HG02970 (cell line): ENCODE data around the gene EME2.

Experiments
- ATAC-seq: cut with Tn5 transposase; IDR thresholded peaks from one replicate; pipeline ENCODE4 v1.9.1; 2021; ENCODE audit warnings: mild to moderate bottlenecking, moderate library complexity, moderate number of reproducible peaks; ENCODE audit not compliant: unreplicated experiment, low FRiP score

Gene EME2

DNA sequence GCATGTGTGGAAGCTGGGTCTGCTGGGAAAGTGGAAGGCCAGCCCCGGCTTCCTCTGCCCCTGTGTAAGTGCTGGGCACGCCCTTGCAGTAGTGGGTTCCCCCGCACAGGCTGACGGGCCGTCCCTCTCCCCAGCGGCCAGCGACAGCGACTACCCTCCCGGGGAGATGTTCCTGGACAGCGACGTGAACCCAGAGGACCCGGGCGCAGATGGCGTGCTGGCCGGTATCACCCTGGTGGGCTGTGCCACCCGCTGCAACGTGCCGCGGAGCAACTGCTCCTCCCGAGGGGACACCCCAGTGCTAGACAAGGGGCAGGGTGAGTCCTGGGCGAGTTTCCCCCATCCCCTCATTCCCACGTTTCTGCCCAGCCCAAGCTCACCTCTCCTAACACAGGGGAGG, 6.8 kb upstream of the EME2 start:
- no peak for ATAC-seq

GRCh38 chr16:1766231-1766630, 6.4 kb upstream of the EME2 start:
- no peak for ATAC-seq

DNA sequence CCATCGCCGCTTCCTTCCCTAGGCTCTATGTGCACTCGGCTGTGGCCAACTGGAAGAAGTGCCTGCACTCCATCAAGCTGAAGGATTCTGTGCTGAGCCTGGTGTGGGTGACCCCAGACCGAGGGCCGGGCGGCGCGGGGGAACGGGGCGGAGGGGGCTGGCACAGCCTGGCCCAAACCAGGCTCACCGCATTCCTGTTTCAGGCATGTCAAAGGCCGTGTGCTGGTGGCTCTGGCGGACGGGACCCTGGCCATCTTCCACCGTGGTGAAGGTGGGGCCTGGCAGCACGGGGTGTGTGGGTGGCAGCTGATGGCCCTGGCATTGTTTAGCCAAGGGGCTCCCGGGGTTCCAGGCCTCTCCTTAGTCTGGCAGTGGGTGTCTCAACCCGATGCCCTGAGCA, 5.9 kb upstream of the EME2 start:
- no peak for ATAC-seq

DNA sequence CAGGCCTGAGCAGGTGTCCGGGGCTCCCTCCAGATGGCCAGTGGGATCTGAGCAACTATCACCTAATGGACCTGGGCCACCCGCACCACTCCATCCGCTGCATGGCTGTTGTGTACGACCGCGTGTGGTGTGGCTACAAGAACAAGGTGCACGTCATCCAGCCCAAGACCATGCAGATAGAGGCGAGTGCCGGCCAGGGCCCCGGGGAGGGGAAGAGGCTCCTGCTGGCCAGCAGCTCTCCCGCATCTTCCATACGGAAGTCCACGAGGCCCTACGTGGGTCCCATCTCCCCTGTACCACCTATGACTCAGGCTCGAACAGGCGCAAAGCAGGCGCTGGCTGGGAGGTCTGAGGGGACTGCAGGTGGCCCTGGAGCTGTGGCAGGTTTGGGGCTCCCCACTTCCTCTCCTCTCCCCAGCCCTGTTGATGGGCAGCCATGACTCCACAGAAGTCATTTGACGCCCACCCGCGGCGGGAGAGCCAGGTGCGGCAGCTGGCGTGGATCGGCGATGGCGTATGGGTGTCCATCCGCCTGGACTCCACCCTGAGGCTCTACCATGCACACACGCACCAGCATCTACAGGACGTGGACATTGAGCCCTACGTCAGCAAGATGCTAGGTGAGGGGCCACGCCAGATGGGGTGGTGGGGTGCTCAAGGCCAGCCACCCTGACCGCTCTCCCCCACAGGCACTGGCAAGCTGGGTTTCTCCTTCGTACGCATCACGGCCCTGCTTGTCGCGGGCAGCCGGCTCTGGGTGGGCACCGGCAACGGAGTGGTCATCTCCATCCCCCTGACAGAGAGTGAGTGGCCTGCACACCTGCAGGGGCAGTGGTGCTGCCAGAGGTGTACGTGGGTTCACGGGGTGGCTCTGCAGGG, 5.3 kb upstream of the EME2 start:
- ATAC-seq, result no peak

DNA sequence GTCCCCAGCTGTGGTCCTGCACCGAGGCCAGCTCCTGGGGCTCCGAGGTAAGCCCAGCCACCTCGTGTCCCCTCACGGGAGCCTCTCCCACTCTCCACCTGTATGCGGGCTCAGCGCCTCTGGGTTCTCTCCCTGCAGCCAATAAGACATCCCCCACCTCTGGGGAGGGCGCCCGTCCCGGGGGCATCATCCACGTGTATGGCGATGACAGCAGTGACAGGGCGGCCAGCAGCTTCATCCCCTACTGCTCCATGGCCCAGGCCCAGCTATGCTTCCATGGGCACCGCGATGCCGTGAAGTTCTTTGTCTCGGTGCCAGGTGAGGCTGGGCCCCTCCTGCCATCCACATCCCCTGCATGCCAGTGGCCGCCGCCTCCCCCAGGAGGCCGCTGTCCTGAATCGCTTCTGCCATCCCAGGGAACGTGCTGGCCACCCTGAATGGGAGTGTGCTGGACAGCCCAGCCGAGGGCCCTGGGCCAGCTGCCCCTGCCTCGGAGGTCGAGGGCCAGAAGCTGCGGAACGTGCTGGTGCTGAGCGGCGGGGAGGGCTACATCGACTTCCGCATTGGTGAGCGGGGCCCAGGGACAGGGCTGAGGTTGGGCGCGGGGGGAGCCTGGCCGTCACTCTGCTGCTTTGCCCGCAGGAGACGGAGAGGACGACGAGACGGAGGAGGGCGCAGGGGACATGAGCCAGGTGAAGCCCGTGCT, 4.4 kb upstream of the EME2 start:
- ATAC-seq, result no peak

DNA sequence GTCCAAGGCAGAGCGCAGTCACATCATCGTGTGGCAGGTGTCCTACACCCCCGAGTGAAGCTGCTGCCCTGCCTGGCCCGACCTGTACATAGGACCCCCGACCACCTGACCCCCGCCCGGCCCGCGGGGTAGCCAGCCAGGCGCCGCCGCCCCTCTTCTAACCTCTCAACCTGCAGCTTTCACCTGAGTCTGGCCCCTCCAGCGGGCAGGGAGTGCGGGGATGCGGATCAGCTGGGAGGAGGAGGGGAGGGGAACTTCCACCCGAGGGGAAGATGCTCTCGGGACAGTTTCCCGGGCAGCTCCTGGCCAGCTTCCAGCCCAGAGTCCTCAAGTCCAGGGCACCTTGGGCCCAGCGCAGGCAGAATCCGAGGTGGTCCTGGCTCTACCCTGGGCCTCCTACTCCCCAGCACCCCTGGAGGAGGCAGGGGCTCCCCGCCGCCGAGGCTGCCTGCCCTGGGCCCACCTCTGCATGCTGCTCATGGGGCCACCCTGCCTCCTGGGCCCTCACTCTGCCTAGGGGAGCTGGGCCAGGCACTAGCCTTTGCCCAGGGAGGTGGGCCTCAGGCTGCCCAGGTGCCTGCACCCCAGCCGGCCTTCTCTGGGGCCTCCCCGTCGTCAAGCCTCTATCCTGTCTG, 3.7 kb upstream of the EME2 start:
- ATAC-seq, result no peak

GRCh38 chr16:1769402-1770300, 3.0 kb upstream of the EME2 start:
- no peak for ATAC-seq

- no peak for ATAC-seq
Observed at GRCh38 chr16:1770328-1771187, 2.1 kb upstream of the EME2 start.

DNA sequence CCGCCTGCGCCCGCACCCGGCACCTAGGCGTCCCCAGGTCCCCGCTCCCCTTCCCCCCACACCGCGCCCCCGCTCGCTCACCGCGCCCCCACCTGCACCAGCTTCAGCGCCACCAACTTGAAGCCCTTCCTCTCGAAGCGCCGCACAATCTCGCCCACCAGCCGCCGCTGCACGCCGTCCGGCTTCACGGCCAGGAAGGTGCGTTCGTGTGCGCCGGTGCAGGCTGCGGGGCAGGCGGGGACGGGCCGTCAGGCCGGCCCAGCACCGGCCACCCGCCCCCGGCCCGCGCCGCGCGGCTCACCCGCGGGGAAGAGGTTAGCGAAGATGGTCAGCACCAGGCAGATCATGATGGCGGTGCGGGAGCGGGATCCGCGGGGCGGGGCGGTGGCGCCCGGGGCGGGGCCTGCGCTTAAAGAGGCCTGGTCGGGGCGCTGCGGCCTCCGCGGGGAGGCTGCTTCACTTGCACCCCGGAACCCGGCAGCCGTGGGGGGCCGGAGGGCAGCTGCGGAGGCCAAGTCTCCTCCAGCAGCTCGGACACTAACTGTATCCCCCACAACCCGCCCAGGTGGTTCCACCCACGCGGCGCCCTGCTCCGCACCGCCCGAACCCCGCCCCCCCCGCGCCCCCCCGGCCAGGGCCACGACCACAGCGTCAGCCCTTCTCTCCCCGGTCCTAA, 1.3 kb upstream of the EME2 start, which contains the start of gene NME3:
NME3 (minus strand) TSS at position 356 of the 676 bp plus-strand sequence; CDS start at position 347, 9 bp downstream.
- no peak for ATAC-seq

DNA sequence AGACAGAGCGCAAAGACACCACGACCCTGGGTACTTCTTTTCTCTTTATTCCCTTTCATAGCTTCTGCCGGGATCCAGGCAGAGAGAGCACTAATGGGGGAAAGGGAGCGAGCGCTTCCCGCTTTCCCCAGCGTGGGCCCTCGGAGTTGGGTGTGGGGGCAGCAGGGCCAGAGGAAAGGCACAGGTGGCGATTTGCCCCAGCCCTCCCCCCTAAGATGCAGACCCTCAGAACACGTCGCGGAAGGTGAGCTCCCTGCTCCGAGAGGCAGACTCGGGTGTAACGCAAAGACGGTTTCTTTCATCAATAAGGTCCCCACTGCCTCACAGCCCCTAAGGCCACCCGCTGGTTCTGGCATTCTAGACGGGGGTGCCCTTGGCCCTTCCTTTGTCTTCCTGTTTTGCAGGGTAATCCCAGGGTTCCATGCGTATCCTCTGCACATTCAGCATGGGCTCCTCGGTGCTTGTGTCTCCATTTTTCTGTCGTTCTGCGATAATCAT, 697 bp upstream of the EME2 start:
- no peak for ATAC-seq

GRCh38 chr16:1772908-1773702, 495 bp downstream of the EME2 start, which contains the start of gene MRPS34:
Gene MRPS34, minus strand, starts transcription at chr16:1773134. Its CDS starts 15 bp downstream, at chr16:1773119.
- peak; percentile 53 for ATAC-seq

DNA sequence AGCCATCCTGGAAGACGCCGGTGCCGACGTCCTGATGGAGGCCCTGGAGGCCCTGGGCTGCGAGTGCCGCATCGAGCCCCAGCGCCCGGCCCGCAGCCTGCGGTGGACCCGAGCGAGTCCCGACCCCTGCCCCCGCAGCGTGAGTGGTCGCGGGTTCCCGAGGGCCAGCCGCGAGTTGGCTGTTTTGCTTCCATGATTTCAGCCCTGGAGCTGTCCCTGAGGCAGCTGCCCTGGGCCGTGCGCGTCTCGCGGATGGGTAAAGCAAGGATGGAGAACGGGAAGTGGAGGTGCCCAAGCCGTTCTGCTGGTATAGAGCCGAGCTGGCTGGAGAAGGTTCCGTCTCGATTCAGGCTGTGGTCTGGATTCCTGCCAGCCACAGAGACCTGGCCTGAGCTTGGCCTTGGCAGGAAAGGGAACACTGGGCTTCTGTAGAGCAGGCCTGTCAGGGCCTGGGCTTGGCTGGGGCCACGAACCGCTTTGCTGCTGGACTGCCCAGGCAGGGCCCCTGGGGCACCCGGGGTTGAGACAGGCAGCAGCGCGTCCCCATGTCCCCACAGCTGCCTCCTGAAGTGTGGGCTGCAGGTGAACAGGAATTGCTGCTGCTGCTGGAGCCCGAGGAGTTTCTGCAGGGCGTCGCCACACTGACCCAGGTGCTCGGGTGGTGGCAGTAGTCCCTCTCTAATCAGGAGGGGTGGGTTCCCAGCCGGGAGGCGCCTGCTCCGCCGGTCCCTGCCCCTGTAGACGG, 1.3 kb downstream of the EME2 start:
- no peak for ATAC-seq

- no peak for ATAC-seq
Observed at GRCh38 chr16:1774448-1774780, 1.8 kb downstream of the EME2 start.

DNA sequence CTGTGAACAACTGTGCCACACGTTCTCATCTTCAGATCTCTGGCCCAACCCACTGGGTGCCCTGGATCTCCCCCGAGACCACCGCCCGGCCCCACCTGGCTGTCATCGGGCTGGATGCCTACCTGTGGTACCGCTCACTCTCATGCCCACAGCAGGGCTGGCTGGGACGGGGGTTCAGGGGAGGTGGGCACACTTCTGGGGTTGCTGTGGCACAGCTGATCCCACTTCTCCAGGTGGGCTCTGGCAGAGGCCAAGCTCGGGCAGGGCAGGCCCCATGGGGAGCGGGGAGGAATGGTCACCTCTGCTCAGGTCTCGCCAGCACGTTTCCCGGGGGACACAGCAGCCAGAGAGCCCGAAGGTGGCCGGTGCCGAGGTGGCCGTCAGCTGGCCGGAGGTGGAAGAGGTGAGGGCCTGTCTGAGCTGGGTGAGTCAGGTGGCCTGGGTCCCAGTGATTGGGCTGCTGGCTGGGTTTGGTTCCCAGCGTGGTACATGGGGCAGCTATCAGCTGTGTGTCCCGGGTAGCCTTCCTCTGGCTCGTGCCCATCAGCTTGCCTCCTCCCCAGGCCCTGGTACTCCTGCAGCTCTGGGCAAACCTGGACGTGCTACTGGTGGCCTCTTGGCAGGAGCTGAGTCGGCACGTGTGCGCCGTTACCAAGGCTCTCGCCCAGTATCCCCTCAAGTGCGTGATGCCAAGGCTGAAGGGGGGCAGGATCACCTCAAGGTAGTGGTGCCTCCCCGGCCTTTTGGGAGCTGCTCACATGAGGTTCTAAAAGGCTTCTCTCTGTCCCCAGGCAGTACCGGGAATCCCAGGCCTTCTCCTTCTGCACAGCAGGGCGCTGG, 2.6 kb downstream of the EME2 start:
- no peak for ATAC-seq

- no peak for ATAC-seq
Observed at GRCh38 chr16:1775846-1776671, 3.4 kb downstream of the EME2 start.

- no peak for ATAC-seq
Observed at GRCh38 chr16:1776672-1776955, 4.0 kb downstream of the EME2 start.
